Suprapubic skin (tissue), 4 donors: ENCODE results near the gene FAM200C. TPM values are rescaled to one million over a fixed set of nuclear protein-coding genes. Genes with fewer than 3 reads are reported as not detected.

Experiments used
- DNase-seq, 2 donors: peaks; one replicate each; pipeline ENCODE4 v3.0.0-alpha.2; 2019; ENCODE audit warnings: low spot score in 2 of 2
- H3K27ac ChIP-seq: fragments of 200-600 bp; sonication (generic); one replicate; pipeline ENCODE4 v1.5.1; 2019
- H3K27me3 ChIP-seq: fragments of 200-600 bp; sonication (generic); one replicate; pipeline ENCODE4 v1.5.1; 2019
- H3K36me3 ChIP-seq: fragments of 200-600 bp; sonication (generic); one replicate; pipeline ENCODE4 v1.5.1; 2019
- H3K4me1 ChIP-seq: fragments of 200-600 bp; sonication (generic); one replicate; pipeline ENCODE4 v1.5.1; 2019
- H3K4me3 ChIP-seq: fragments of 200-600 bp; sonication (generic); one replicate; pipeline ENCODE4 v1.5.1; 2019; ENCODE audit warnings: mild to moderate bottlenecking
- H3K9me3 ChIP-seq: fragments of 200-600 bp; sonication (generic); one replicate; pipeline ENCODE4 v1.5.1; 2019
- EP300 ChIP-seq: sonication (generic); formaldehyde crosslinking; IDR thresholded peaks from one replicate; pipeline ENCODE4 v1.6.1; 2017; ENCODE audit warnings: antibody characterized with exemption
- POLR2A ChIP-seq, 2 donors: fragments of 450-650 bp; IDR thresholded peaks; one replicate each; pipeline ENCODE4 v1.6.1; 2017; ENCODE audit warnings: antibody characterized with exemption in 2 of 2, mild to moderate bottlenecking in 2 of 2, moderate library complexity in 2 of 2
- POLR2AphosphoS5 ChIP-seq, 3 donors: sonication (generic); formaldehyde crosslinking; IDR thresholded peaks; one replicate each; pipeline ENCODE4 v1.6.1; 2017; ENCODE audit warnings: antibody characterized with exemption in 3 of 3
- WGBS: methylation state at CpG from one replicate; pipeline ENCODE4 v1.1.5; 2018; 5-methylcytosine and 5-hydroxymethylcytosine counted together
- total RNA-seq, 4 donors: library from RNA; depleted of rRNA; stranded (reverse); fragments of >200 nt; gene quantifications; one replicate each; pipeline ENCODE4 v1.1.0, GENCODE V29; 2016
- TF ChIP-seq, protein P1 (sequence below), 2 donors: fragments of 200-600 bp in 1 of 2; fragments of 450-650 bp in 1 of 2; sonication (generic) in 1 of 2; IDR thresholded peaks; one replicate each; pipeline ENCODE4 v1.5.1; 2016 to 2019; ENCODE audit warnings: antibody characterized with exemption in 2 of 2, mild to moderate bottlenecking in 1 of 2, moderate library complexity in 1 of 2

FAM200C gene
- 1 to 10 TPM in 2 of 4 donors, under 1 TPM in 2; 0.57 to 3.9 (median 1.2) TPM for total RNA-seq

DNA sequence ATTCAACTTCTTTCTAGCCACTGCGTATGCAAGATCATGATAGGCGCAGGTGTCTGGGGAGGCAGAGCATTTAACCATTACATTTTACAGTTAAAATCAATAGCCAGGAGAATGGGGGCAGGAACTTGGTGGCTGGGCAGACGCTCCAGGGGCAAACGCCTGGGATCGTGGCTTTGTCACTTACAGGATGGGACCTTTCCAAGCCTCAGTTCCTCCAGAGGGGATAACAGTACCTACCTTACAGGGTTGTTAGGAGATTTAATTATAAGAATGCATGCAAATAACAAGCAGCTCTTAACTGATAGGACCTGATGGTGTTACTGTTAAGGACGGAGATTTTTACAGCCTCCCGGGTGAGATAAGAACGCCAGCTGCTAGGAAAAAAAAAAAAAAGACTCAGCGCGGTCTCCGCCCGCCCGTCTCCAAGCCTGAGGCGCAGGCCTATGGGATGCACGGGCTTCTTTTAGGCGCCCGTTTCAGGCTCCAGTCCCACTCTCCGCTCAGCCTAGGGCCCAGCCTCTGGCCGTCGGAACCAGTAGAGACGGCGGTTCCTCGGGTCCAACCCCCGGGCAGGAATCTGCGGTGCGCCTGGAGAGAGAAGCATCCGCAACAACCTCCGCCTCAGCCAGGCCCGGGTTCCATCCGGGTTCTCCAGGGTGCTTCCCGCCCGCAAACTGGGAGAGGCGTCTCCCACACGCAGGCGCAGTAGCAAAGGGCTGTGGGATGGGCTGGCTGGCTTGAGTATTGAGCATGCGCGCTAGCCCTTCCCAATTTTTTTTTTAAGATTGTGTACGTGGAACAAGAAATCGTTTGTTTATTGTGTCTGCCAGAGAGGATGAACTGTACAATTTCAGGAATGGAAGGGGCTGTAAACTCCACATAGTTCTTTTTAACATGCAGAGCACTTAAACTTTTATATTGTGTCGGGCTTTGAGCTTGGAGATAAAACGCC lies at the start of gene FAM200C:
Gene FAM200C (minus strand): TSS at position 653 of the 952 bp plus-strand sequence. CDS start 4,564 bp downstream, outside the sequence.
- under 1% methylated on average over 23 of the region's 41 CpGs for WGBS
- peaks cover 32% of the 10 kb centered on the region for H3K36me3 ChIP-seq

DNA sequence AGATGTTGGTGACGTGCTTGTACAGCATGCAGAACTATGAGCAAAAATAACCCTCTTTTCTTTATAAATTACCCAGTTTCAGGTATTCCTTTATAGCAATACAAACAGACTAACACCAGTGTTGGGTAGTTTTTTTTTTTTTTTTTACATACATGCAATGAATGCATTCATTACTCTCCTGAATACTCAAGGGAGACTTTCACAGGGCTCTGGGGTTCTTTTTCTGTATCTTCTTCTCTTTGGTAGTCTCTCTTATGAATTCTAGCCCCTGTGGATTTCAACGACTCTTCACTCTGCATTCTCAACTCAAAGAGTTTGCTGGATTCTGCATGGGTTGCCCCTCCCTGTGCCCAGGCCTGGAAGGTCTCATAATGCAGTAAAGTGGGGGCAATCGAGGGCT lies 49.6 kb upstream of the FAM200C start:
- no peak overlapping the region for H3K4me3 ChIP-seq
- DNase-seq, result no peak
- TF ChIP-seq POLR2A (IDR thresholded peaks at IDR 0.05) (no peak), EP300 (no peak), POLR2AphosphoS5 (IDR thresholded peaks at IDR 0.05) (no peak)
- TF ChIP-seq, protein P1, sequence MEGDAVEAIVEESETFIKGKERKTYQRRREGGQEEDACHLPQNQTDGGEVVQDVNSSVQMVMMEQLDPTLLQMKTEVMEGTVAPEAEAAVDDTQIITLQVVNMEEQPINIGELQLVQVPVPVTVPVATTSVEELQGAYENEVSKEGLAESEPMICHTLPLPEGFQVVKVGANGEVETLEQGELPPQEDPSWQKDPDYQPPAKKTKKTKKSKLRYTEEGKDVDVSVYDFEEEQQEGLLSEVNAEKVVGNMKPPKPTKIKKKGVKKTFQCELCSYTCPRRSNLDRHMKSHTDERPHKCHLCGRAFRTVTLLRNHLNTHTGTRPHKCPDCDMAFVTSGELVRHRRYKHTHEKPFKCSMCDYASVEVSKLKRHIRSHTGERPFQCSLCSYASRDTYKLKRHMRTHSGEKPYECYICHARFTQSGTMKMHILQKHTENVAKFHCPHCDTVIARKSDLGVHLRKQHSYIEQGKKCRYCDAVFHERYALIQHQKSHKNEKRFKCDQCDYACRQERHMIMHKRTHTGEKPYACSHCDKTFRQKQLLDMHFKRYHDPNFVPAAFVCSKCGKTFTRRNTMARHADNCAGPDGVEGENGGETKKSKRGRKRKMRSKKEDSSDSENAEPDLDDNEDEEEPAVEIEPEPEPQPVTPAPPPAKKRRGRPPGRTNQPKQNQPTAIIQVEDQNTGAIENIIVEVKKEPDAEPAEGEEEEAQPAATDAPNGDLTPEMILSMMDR (IDR thresholded peaks at IDR 0.05), result no peak
- no peaks in the 10 kb centered on the region for H3K9me3 ChIP-seq
- H3K36me3 ChIP-seq, result no peaks in the 10 kb centered on the region
- no peaks in the 10 kb centered on the region for H3K27me3 ChIP-seq
- no peak overlapping the region for H3K27ac ChIP-seq
- peaks cover 7% of the 10 kb centered on the region for H3K4me1 ChIP-seq
- 94% methylated on average over 3 of the region's 3 CpGs for whole genome bisulfite sequencing

More for the DNA sequence above, at the start of gene FAM200C:
- DNase-seq, result peak; percentile 94 to 95
- H3K27me3 ChIP-seq, result no peaks in the 10 kb centered on the region
- peak within 1 kb of the TSS; percentile 88 for H3K27ac ChIP-seq
- H3K9me3 ChIP-seq, result no peaks in the 10 kb centered on the region
- TF ChIP-seq POLR2A (IDR thresholded peaks at IDR 0.05) (peak in 1 of 2 donors; percentile 72), EP300 (no peak), POLR2AphosphoS5 (IDR thresholded peaks at IDR 0.05) (peak in 2 of 3 donors; percentile 74 to 82)
- TF ChIP-seq, protein P1 (IDR thresholded peaks at IDR 0.05), result no peak
- H3K4me1 ChIP-seq, result peaks cover 18% of the 10 kb centered on the region
- peak within 1 kb of the TSS; percentile 74 for H3K4me3 ChIP-seq

DNA sequence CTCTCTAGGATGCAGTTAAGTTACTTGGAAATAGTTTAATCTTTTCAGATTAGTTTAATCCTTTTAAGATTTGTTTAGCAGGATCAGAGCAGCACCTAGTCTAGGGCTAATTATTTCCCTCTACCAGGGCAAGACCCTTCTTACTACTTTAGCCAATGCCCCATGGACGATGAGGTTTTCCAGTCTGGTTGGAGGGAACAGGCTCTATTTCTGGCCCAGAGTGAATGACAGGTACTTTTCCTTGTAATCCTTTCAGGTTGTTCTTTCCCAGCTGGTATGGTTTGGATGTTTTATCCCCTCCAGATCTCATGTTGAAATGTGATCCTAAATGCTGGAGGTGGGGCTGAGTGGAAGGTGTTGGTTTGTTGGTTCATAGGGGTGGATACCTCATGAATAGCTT lies 49.0 kb upstream of the FAM200C start:
- Histone ChIP-seq H3K4me1 (peaks cover 7% of the 10 kb centered on the region), H3K9me3 (no peaks in the 10 kb centered on the region), H3K4me3 (no peak overlapping the region), H3K27me3 (no peaks in the 10 kb centered on the region), H3K27ac (no peak overlapping the region), H3K36me3 (no peaks in the 10 kb centered on the region)
- no peak for TF ChIP-seq EP300
- TF ChIP-seq, protein P1 (IDR thresholded peaks at IDR 0.05), result no peak
- no peak for TF ChIP-seq POLR2AphosphoS5 (IDR thresholded peaks at IDR 0.05)
- no peak for TF ChIP-seq POLR2A (IDR thresholded peaks at IDR 0.05)
- no peak for DNase-seq
- 100% methylated on average over 1 of the region's 1 CpG for WGBS

DNA sequence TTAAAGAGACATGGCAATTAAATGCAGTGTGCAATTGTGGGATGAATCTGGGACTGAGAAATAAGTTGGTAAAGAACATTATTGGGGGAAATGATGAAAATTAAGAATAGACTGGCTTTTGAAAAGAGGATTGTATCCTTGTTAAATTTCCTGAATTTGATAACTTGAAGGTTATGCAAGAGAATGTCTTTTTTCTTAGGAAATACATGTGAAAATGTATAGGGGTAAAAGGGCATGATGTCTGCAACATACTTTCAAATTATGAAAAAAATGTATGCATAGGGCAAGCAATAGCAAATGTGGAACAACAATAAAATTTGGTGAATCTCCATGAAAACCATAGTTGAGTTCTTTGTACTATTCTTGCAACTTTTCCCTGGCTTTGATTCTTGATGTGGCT lies 45.9 kb upstream of the FAM200C start:
- H3K27ac ChIP-seq, result no peak overlapping the region
- no peaks in the 10 kb centered on the region for H3K9me3 ChIP-seq
- TF ChIP-seq, protein P1 (IDR thresholded peaks at IDR 0.05), result no peak
- TF ChIP-seq POLR2A (IDR thresholded peaks at IDR 0.05), result no peak
- TF ChIP-seq POLR2AphosphoS5 (IDR thresholded peaks at IDR 0.05), result no peak
- no peak for TF ChIP-seq EP300
- H3K36me3 ChIP-seq, result no peaks in the 10 kb centered on the region
- no peaks in the 10 kb centered on the region for H3K4me1 ChIP-seq
- H3K4me3 ChIP-seq, result no peak overlapping the region
- no peak for DNase-seq
- H3K27me3 ChIP-seq, result no peaks in the 10 kb centered on the region

DNA sequence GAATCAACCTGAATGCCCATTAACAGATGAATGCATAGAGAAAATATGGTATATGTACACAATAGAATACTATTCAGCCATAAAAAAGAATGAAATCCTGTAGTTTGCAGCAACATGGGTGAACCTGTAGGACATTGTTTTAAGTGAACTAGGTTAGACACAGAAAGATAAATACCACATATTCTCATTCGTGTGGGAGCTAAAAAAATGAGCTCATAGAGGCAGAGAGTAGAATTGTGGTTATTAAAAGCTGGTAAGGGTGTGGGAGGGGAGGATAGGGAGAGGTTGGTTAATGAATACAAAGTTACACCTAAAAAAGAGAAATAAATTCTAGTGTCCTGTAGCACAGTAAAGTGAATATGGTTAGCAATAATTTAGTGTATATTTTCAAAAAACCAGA lies 45.3 kb upstream of the FAM200C start:
- no peak overlapping the region for H3K27ac ChIP-seq
- H3K4me3 ChIP-seq, result no peak overlapping the region
- DNase-seq, result no peak
- TF ChIP-seq EP300, result no peak
- TF ChIP-seq POLR2AphosphoS5 (IDR thresholded peaks at IDR 0.05), result no peak
- no peak for TF ChIP-seq POLR2A (IDR thresholded peaks at IDR 0.05)
- TF ChIP-seq, protein P1 (IDR thresholded peaks at IDR 0.05), result no peak
- 73% methylated on average over 1 of the region's 1 CpG for WGBS
- H3K27me3 ChIP-seq, result no peaks in the 10 kb centered on the region
- no peaks in the 10 kb centered on the region for H3K36me3 ChIP-seq
- H3K4me1 ChIP-seq, result no peaks in the 10 kb centered on the region
- H3K9me3 ChIP-seq, result no peaks in the 10 kb centered on the region
